GM23338 (cell line): Measurements from ENCODE around the gene HMOX1.

ENCODE experiments used
- CREB1 ChIP-seq: fragments of 250-450 bp; sonication (Bioruptor Pico); IDR thresholded peaks from 2 replicates; pipeline ENCODE4 v1.5.0; 2020; ENCODE audit warnings: low read depth, mild to moderate bottlenecking, moderate library complexity
- CTCF ChIP-seq, 2 experiments: fragments of 200-600 bp in 1 of 2; sonication (generic) in 1 of 2; conservative IDR thresholded peaks; 2 replicates each; pipeline versions ENCODE4 v1.5.1 to v1.6.1; 2016 to 2017; ENCODE audit warnings: antibody characterized with exemption in 2 of 2, low read depth in 2 of 2, mild to moderate bottlenecking in 2 of 2, moderate library complexity in 1 of 2
- EZH2 ChIP-seq: fragments of 200-600 bp; sonication (generic); IDR thresholded peaks from one replicate; pipeline ENCODE4 v1.8.0; 2017; ENCODE audit warnings: antibody characterized with exemption, mild to moderate bottlenecking, low read depth; ENCODE audit not compliant: unreplicated experiment
- EZH2phosphoT487 ChIP-seq: fragments of 200-600 bp; sonication (generic); IDR thresholded peaks from one replicate; pipeline ENCODE4 v1.8.1; 2018; ENCODE audit warnings: antibody characterized with exemption; ENCODE audit not compliant: unreplicated experiment
- JUNB ChIP-seq: IDR thresholded peaks from one replicate; pipeline ENCODE4 v1.6.1; 2016; ENCODE audit warnings: antibody characterized with exemption; ENCODE audit not compliant: unreplicated experiment
- POLR2AphosphoS5 ChIP-seq: IDR thresholded peaks from 2 replicates; pipeline ENCODE4 v1.6.1; 2016; ENCODE audit warnings: antibody characterized with exemption, low read depth
- REST ChIP-seq: IDR thresholded peaks from one replicate; pipeline ENCODE4 v1.6.1; 2018; ENCODE audit warnings: antibody characterized with exemption; ENCODE audit not compliant: unreplicated experiment
- ZNF462 ChIP-seq: fragments of 250-450 bp; sonication (Bioruptor Pico); IDR thresholded peaks from 2 replicates; pipeline ENCODE4 v1.5.0; 2020; ENCODE audit warnings: mild to moderate bottlenecking, moderate library complexity

GRCh38 chr22:35393116-35394010 is 12.5 kb downstream of the HMOX1 start:
- TF ChIP-seq CTCF (conservative IDR thresholded peaks at IDR 0.05; ENCODE audit: low read depth in 2 of 2) (no peak), POLR2AphosphoS5 (no peak), EZH2 (no peak), EZH2phosphoT487 (no peak), CREB1 (CRISPR knock-in tag) (no peak), ZNF462 (CRISPR knock-in tag) (no peak), JUNB (no peak), REST (no peak)
